GM18873 (cell line): ENCODE data around the gene C5orf15.
"Not testable (repeated sequence)": the region's sequence is repeated elsewhere in the genome, so short reads cannot be mapped to it uniquely, and the experiment has no call there.

Experiments
- ATAC-seq: cut with Tn5 transposase; IDR thresholded peaks from one replicate; pipeline ENCODE4 v1.9.1; 2021; ENCODE audit warnings: mild to moderate bottlenecking, moderate library complexity, moderate number of reproducible peaks; ENCODE audit not compliant: unreplicated experiment, low FRiP score

The C5orf15 gene

GRCh38 chr5:133963493-133964128, 4.8 kb downstream of the C5orf15 start:
- no peak for ATAC-seq

DNA sequence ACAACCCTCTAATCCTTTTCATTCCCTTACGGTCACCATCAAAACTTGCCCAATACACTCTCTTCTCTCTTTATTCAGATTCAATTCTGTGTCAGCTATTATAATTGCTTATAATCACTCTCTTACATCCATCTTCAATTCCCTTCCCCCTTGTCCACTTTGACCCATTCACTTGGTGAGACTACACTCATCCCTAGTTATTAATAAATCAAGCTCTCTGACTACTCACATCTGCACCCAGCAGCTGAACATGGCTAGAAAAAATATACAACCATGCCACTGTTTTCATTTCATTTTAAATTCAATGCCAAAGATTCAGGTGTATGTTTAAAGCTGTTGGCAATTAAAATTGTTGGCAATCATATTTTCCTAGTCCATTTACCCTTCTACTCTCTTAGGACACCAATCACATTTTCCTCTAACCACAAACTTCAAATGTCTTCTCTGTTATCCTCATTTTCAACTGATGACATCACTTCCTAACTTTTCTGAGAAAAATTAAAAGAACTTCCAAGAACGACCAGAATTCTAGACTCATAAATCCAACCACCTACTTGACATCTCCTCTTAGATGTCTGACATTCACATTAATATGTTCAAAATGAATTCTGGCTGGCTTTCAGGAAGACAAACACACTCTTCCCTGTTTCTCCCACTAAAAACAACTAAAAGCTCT, 5.5 kb downstream of the C5orf15 start:
- no peak for ATAC-seq

DNA sequence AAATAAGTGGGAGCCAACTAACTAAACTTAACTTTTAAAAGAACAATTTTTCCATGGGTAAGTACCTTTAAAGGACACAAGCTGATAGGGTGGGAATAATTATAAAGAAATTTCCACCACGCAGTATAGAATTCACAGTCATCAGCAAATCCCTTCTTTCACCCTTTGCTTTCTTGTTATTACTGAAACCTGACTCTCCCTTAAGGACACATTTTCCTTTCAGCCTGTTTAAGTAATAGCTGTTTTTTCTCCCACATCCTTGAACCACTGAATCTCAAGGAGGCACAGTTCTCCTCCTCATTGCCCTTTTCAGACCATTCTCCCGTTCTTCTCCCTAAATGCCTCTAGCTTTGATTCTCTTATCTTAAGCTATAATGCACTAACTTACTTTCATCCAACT, 6.3 kb downstream of the C5orf15 start:
- no peak for ATAC-seq

DNA sequence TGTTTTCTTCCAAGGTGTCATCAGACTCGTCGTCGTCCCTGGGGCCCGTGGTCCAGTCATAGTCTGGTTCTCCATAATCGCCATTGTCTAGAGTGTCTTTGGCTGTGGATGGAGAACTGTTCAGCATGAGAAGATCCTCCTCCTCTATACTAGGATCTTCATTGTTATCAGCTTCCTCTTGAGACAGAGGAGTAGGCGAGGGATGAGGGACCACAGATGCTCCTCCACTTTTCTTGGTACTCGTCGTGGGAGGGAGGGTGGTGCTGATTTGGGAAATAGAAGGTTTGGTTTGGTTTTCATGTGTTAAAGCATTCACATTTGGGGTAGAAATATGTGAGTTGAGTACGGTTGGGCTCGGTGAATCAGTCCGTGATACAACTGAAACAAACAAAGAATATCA, 8.8 kb downstream of the C5orf15 start:
- ATAC-seq: no peak

GRCh38 chr5:133957591-133957990, 10.8 kb downstream of the C5orf15 start:
- ATAC-seq: no peak

GRCh38 chr5:133957080-133957479, 11.3 kb downstream of the C5orf15 start:
- no peak for ATAC-seq

DNA sequence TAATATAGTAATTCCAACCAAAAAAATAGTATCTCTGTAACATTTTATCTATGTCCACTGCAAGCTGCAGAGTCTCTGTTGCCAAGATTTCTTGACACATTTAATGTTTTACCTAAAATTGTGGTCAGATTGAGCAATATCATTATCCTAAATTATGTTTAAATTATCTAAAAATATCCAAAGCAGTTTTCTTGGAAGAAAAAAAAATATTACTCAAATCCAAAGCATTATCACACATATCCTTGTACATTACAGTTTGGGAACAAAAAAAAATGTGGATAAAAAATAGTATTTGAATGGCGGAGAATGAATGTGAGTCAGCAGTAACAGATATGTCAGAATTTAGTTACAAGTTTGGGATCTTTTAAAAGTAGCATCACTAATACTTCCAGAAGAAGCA, 12.2 kb downstream of the C5orf15 start:
- not testable (repeated sequence) for ATAC-seq

- no peak for ATAC-seq
These were observed 14.8 kb downstream of the C5orf15 start for GRCh38 chr5:133953568-133954145.

- no peak for ATAC-seq
These were observed 15.5 kb downstream of the C5orf15 start for GRCh38 chr5:133952729-133953567.

GRCh38 chr5:133950821-133951612, 17.4 kb downstream of the C5orf15 start:
- no peak for ATAC-seq

DNA sequence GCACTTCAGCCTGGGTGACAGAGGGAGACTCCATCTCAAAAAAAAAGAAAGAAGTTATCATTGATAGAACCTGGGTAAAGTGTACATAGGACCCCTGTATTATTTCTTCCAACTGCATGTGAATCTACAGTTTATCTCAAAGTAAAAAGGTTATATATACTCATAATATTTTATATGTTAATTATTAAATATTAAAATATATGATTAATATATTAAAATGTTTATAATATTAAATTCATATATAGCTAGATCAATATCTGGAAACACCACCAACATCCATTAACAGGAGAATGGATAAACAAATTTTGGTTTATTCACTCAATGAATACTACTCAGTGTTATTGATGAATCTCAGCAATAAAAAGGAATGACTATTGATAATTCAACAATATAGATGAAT, 19.7 kb downstream of the C5orf15 start:
- ATAC-seq: no peak

- ATAC-seq: no peak
These were observed 21.0 kb downstream of the C5orf15 start for GRCh38 chr5:133947431-133947841.

- ATAC-seq: no peak
These were observed 22.9 kb downstream of the C5orf15 start for GRCh38 chr5:133945568-133945967.

DNA sequence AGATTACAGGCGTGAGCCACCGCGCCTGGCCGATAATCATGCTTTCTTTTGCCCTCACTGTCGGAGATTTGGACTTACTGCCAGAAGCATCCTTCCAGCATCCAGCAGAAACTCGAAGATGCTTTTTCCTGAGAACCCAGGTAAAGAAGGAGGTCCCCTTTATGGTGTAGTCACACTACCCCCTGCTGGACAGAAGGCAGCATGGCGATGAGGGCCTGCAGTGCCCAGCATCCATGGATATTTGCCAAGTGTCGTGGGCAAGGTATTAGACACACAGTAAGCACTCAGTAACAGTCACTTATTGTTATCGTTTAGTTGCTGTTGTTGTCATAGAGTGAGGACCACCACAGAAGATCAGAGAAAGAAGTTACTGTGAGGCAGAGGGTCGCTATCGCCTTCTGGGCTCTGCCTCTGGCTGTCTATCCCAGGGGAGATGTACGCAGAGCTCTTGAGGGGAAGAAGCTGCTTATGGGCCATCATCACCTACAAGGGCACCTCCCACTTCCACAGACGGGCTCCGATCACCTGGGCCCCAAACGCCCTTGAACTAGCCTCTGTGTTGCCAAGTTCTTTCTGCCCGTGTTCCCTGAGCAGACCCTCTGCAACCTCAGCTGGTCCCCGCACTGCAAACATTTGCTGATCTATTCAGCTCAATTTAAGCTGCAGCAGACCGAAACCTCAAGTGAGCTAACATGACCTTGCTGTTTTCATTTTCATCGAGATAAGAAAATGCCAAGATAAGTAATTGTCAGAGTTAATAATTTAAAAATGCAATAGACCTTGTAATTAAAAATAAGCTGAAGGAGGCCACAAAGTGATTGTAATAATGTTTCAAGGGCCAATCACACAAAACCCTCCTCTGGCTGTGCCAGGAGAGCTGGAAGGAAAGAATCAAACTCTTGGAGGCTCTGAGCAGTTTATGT, 23.9 kb downstream of the C5orf15 start:
- ATAC-seq: no peak

DNA sequence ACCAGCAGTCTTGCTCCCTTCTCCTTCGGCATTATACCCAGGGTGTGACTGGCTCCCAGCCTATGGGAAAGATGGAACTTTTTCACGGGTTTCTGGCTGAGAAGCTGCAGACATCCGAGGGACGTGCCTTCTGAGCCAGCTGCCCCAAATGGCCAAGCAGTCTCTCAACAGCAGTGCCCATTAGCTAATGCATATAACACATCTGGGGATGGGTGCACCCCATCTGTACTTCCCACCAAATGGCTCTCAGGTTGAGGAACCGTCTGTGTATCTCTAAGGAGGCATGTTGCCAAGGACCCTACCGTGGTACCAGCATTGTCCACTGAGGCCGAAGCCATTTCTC, 25.0 kb downstream of the C5orf15 start:
- no peak for ATAC-seq

GRCh38 chr5:133942614-133943474, 25.6 kb downstream of the C5orf15 start:
- no peak for ATAC-seq

GRCh38 chr5:133941456-133942196, 26.8 kb downstream of the C5orf15 start:
- ATAC-seq: no peak

DNA sequence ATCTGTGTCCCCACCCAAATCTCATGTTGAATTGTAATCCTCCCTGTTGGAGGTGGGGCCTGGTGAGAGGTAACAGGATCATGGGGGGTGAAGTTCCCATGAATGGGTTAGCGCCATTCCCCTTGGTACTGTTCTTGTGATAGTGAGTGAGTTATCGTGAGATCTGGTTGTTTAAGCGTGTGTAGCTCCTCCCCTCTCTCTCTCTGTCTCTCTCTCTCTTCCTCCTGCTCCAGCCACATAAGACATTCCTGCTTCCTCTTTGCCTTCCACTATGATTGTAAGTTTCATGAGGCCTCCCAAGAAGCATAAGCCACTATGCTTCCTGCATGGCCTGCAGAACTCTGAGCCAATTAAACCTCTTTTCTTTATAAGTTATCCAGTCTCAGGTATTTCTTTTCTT, 28.8 kb downstream of the C5orf15 start:
- no peak for ATAC-seq
